ENCODE data around the gene COL27A1. TPM values are rescaled to one million over a fixed set of nuclear protein-coding genes. Genes with fewer than 3 reads are reported as not detected.

The COL27A1 gene
- polyA plus RNA-seq, 1 of the 3 experiments (the other 2 are of a cell fraction) = 8.7 TPM

DNA sequence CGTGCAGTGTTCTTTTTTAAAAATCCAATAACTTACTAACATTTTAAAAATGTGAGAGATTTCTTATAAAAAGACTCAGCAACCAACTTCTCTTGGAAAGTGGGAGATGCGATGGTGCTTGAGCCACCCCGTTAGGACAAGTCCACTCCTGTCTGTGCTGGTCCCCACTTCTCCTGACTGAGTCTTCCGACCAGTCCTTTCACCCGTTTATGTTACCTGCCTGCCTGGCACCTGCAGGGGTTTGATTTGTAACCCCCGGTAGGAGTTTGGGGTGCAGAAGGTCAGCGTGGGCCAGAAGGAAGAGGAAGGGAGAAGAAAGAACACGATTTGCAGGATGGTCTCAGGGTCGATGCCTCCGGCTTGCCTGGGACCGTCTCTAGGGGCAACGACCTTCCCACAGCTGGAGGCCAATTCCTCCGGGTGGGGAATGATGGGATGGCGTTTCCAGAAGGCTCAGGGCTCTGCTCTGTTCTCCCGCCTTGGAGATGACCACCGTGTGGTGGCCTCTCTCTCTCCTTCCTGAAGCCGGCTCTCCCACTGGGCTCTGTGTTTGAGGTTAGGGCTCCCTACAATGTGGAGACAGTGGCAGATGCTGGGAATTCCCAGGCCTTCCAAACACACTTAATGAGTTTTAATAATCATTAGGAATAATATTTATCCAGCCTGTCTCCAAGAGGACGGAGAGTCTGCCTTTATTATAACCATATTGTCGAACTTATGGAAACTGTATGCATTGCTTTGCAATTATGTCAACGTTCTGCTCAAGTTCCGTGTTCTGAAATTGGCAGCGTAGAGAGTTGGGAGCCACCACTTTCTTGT, 14.8 kb downstream of the COL27A1 start:
- H3K9me3 ChIP-seq = no peaks in the 10 kb centered on the region
- CTCF ChIA-PET = interaction anchor here (0.6 to 1.3 kb wide), 4 partner anchors 15 to 121 kb away, joined by 3 to 7 read pairs (median 4); partner anchors contain the start of gene COL27A1
- no peaks in the 10 kb centered on the region for H4K20me1 ChIP-seq (ENCODE audit: insufficient read depth)
- no peaks in the 10 kb centered on the region for H3K9me2 ChIP-seq
- peak overlapping the region; percentile 52; the same call in 1 of the 2 replicates for H3K4me2 ChIP-seq
- H2AFZ ChIP-seq (ENCODE audit: low read depth) = no peak overlapping the region
- POLR2A ChIA-PET = no interaction called here
- no peaks in the 10 kb centered on the region for H3K27me3 ChIP-seq (ENCODE audit: insufficient read depth)
- no peak overlapping the region for H3K27ac ChIP-seq (ENCODE audit: low read depth in 2 of 2, low read length in 1 of 2)
- WGBS (ENCODE audit: low lambda C conversion rate) = 83% methylated on average over 17 of the region's 22 CpGs
- no peaks in the 10 kb centered on the region; the same call in 1 of the 2 replicates for H3K79me2 ChIP-seq (ENCODE audit: insufficient read depth)
- peaks cover under 1 to 17% of the 10 kb centered on the region in 2 experiments; a peak in 3 of 4 replicates for H3K4me1 ChIP-seq (ENCODE audit: control insufficient read depth in 1 of 2, insufficient read depth in 2 of 2, low read depth in 1 of 2, low read length in 1 of 2)
- no peaks in the 10 kb centered on the region for H3K36me3 ChIP-seq (replicated peaks in 1 of 2; ENCODE audit: control insufficient read depth in 1 of 2, insufficient read depth in 2 of 2, low read length in 1 of 2)
- no peak overlapping the region for H3K4me3 ChIP-seq (ENCODE audit: low read depth in 2 of 2, low read length in 1 of 2)
- H3F3A ChIP-seq (replicated peaks; ENCODE audit: insufficient read depth) = peaks cover 12% of the 10 kb centered on the region
- no peak for DNase-seq
- TF ChIP-seq, protein P1, sequence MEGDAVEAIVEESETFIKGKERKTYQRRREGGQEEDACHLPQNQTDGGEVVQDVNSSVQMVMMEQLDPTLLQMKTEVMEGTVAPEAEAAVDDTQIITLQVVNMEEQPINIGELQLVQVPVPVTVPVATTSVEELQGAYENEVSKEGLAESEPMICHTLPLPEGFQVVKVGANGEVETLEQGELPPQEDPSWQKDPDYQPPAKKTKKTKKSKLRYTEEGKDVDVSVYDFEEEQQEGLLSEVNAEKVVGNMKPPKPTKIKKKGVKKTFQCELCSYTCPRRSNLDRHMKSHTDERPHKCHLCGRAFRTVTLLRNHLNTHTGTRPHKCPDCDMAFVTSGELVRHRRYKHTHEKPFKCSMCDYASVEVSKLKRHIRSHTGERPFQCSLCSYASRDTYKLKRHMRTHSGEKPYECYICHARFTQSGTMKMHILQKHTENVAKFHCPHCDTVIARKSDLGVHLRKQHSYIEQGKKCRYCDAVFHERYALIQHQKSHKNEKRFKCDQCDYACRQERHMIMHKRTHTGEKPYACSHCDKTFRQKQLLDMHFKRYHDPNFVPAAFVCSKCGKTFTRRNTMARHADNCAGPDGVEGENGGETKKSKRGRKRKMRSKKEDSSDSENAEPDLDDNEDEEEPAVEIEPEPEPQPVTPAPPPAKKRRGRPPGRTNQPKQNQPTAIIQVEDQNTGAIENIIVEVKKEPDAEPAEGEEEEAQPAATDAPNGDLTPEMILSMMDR (IDR thresholded peaks at IDR 0.05) = no peak
- no peak for TF ChIP-seq FOSL2 (IDR thresholded peaks at IDR 0.05; ENCODE audit: borderline replicate concordance, low read depth)
- no peak for TF ChIP-seq CHD2 (IDR thresholded peaks at IDR 0.05; ENCODE audit: low read length, partially characterized antibody)
- TF ChIP-seq RFX5 (IDR thresholded peaks at IDR 0.05; ENCODE audit: low read length) = no peak
- TF ChIP-seq, protein P2, sequence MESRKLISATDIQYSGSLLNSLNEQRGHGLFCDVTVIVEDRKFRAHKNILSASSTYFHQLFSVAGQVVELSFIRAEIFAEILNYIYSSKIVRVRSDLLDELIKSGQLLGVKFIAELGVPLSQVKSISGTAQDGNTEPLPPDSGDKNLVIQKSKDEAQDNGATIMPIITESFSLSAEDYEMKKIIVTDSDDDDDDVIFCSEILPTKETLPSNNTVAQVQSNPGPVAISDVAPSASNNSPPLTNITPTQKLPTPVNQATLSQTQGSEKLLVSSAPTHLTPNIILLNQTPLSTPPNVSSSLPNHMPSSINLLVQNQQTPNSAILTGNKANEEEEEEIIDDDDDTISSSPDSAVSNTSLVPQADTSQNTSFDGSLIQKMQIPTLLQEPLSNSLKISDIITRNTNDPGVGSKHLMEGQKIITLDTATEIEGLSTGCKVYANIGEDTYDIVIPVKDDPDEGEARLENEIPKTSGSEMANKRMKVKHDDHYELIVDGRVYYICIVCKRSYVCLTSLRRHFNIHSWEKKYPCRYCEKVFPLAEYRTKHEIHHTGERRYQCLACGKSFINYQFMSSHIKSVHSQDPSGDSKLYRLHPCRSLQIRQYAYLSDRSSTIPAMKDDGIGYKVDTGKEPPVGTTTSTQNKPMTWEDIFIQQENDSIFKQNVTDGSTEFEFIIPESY (IDR thresholded peaks at IDR 0.05; ENCODE audit: borderline replicate concordance, low read depth) = no peak
- TF ChIP-seq RXRA (IDR thresholded peaks at IDR 0.05; ENCODE audit: borderline replicate concordance, low read depth) = no peak
- TF ChIP-seq NRF1 (IDR thresholded peaks at IDR 0.05; ENCODE audit: low read depth, low read length) = no peak
- H3K9ac ChIP-seq = no peak overlapping the region

DNA sequence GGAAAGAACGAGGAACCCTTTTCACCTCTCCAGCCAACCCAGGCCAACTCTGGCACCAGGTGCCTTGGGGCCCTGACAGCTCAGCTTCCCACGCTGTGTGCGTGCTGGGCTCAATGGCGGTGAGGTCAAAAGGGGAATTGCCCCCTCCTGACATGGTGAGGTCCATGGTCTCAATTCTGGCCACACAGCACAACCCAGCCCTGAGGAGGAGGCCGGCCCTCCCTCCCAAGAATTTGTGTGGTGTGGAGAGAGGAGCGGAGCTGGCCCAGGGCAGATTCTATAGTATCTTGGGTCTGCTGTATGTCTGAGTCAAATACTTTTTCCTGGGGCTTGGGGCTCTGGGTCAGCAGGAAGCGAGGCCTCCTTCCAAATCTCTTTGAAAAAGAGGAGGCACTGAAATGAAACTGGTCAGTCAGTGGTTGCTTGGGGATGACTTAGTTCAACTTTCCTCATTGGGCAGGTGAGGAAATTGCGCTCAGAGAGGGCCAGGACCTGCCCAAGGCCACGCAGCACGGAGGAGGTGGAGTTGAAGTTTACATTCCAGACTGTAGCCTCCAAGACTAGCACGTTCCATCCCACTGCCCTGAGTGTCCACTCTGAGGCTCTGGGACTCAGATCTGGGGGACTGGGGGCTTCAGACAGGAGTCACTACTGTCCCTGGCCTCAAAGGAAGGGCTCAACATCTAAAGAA, 15.6 kb downstream of the COL27A1 start:
- POLR2A ChIA-PET = no interaction called here
- no peaks in the 10 kb centered on the region for H3K9me2 ChIP-seq
- no peak overlapping the region for H3K4me3 ChIP-seq (ENCODE audit: low read depth in 2 of 2, low read length in 1 of 2)
- no peaks in the 10 kb centered on the region for H3K9me3 ChIP-seq
- no peaks in the 10 kb centered on the region; the same call in 1 of the 2 replicates for H3K79me2 ChIP-seq (ENCODE audit: insufficient read depth)
- TF ChIP-seq SMC3 (IDR thresholded peaks at IDR 0.05; ENCODE audit: low read depth, low read length) = no peak
- no peak for TF ChIP-seq FOXM1 (IDR thresholded peaks at IDR 0.05; ENCODE audit: low read depth)
- no peak for TF ChIP-seq RCOR1 (IDR thresholded peaks at IDR 0.05; ENCODE audit: low read length)
- TF ChIP-seq, protein P3, sequence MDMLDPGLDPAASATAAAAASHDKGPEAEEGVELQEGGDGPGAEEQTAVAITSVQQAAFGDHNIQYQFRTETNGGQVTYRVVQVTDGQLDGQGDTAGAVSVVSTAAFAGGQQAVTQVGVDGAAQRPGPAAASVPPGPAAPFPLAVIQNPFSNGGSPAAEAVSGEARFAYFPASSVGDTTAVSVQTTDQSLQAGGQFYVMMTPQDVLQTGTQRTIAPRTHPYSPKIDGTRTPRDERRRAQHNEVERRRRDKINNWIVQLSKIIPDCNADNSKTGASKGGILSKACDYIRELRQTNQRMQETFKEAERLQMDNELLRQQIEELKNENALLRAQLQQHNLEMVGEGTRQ (IDR thresholded peaks at IDR 0.05; ENCODE audit: borderline replicate concordance, low read depth, low read length) = no peak
- TF ChIP-seq, protein P4, sequence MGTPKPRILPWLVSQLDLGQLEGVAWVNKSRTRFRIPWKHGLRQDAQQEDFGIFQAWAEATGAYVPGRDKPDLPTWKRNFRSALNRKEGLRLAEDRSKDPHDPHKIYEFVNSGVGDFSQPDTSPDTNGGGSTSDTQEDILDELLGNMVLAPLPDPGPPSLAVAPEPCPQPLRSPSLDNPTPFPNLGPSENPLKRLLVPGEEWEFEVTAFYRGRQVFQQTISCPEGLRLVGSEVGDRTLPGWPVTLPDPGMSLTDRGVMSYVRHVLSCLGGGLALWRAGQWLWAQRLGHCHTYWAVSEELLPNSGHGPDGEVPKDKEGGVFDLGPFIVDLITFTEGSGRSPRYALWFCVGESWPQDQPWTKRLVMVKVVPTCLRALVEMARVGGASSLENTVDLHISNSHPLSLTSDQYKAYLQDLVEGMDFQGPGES (IDR thresholded peaks at IDR 0.05; ENCODE audit: low read depth, low read length) = no peak
- TF ChIP-seq ELF1 (IDR thresholded peaks at IDR 0.05) = no peak
- no peak for TF ChIP-seq SIN3A (IDR thresholded peaks at IDR 0.05; ENCODE audit: borderline replicate concordance, low read depth, low read length)
- no peak for TF ChIP-seq MXI1 (IDR thresholded peaks at IDR 0.05; ENCODE audit: low read depth, low read length)
- no peak for TF ChIP-seq POLR2AphosphoS5 (IDR thresholded peaks at IDR 0.05; ENCODE audit: low read depth, low read length)
- no peak for TF ChIP-seq FOXJ3 (CRISPR knock-in tag; IDR thresholded peaks at IDR 0.05)
- no peaks in the 10 kb centered on the region for H3K27me3 ChIP-seq (ENCODE audit: insufficient read depth)
- H3F3A ChIP-seq (replicated peaks; ENCODE audit: insufficient read depth) = peaks cover 16% of the 10 kb centered on the region
- H3K9ac ChIP-seq = no peak overlapping the region
- 96% methylated on average over 7 of the region's 11 CpGs for WGBS (ENCODE audit: low lambda C conversion rate)
- no peaks in the 10 kb centered on the region for H4K20me1 ChIP-seq (ENCODE audit: insufficient read depth)
- H3K36me3 ChIP-seq (replicated peaks in 1 of 2; ENCODE audit: control insufficient read depth in 1 of 2, insufficient read depth in 2 of 2, low read length in 1 of 2) = no peaks in the 10 kb centered on the region
- H3K4me2 ChIP-seq = no peak overlapping the region
- H3K27ac ChIP-seq (ENCODE audit: low read depth in 2 of 2, low read length in 1 of 2) = no peak overlapping the region
- H2AFZ ChIP-seq (ENCODE audit: low read depth) = no peak overlapping the region
- DNase-seq = no peak
- CTCF ChIA-PET = interaction anchor here (2.0 to 2.5 kb wide), 2 partner anchors 16 to 120 kb away, joined by 6 to 12 read pairs; partner anchors contain the start of gene COL27A1
- H3K4me1 ChIP-seq (ENCODE audit: control insufficient read depth in 1 of 2, insufficient read depth in 2 of 2, low read depth in 1 of 2, low read length in 1 of 2) = peaks cover 8 to 25% of the 10 kb centered on the region in 2 experiments; a peak in 3 of 4 replicates
